GM19395 (cell line): ENCODE measurements around the gene RUNX1.
"Not testable (repeated sequence)": the region's sequence is repeated elsewhere in the genome, so short reads cannot be mapped to it uniquely, and the experiment has no call there.

Experiments used
- ATAC-seq: cut with Tn5 transposase; IDR thresholded peaks from one replicate; pipeline ENCODE4 v1.9.1; 2021; ENCODE audit warnings: mild to moderate bottlenecking, moderate library complexity; ENCODE audit not compliant: unreplicated experiment

Gene RUNX1

GRCh38 chr21:34815831-34816705, 233.0 kb downstream of the RUNX1 start:
- no peak for ATAC-seq

- no peak for ATAC-seq
These were observed 234.6 kb downstream of the RUNX1 start for GRCh38 chr21:34814529-34814951.

GRCh38 chr21:34813266-34813894, 235.7 kb downstream of the RUNX1 start:
- no peak for ATAC-seq

- no peak for ATAC-seq
These were observed 236.4 kb downstream of the RUNX1 start for GRCh38 chr21:34812504-34813265.

- ATAC-seq, result no peak
These were observed 237.7 kb downstream of the RUNX1 start for GRCh38 chr21:34811368-34811767.

GRCh38 chr21:34810786-34811185, 238.3 kb downstream of the RUNX1 start:
- no peak for ATAC-seq

- ATAC-seq, result no peak
These were observed 239.3 kb downstream of the RUNX1 start for GRCh38 chr21:34809822-34810221.

- no peak for ATAC-seq
These were observed 240.4 kb downstream of the RUNX1 start for GRCh38 chr21:34808569-34809204.

- no peak for ATAC-seq
These were observed 241.1 kb downstream of the RUNX1 start for GRCh38 chr21:34807881-34808568.

GRCh38 chr21:34807146-34807880, 241.8 kb downstream of the RUNX1 start:
- ATAC-seq, result no peak

GRCh38 chr21:34806423-34806822, 242.7 kb downstream of the RUNX1 start:
- no peak for ATAC-seq

- ATAC-seq, result no peak
These were observed 243.9 kb downstream of the RUNX1 start for GRCh38 chr21:34805157-34805556.

- not testable (repeated sequence) for ATAC-seq
These were observed 244.5 kb downstream of the RUNX1 start for GRCh38 chr21:34804584-34804983.

- no peak for ATAC-seq
These were observed 245.2 kb downstream of the RUNX1 start for GRCh38 chr21:34803782-34804370.

- no peak for ATAC-seq
These were observed 246.8 kb downstream of the RUNX1 start for GRCh38 chr21:34802180-34802899.

GRCh38 chr21:34801519-34802132, 247.5 kb downstream of the RUNX1 start:
- ATAC-seq, result peak; percentile 52

GRCh38 chr21:34800797-34801518, 248.1 kb downstream of the RUNX1 start:
- ATAC-seq, result no peak

GRCh38 chr21:34799092-34799491, 250.0 kb downstream of the RUNX1 start:
- no peak for ATAC-seq
